Measurements from ENCODE around the gene ZNRF1.

Gene ZNRF1

GRCh38 chr16:75097191-75097761 is 98.5 kb downstream of the ZNRF1 start:
- DNase-seq (ENCODE audit: low read depth in 2 of 2): no peak

GRCh38 chr16:75097941-75098901 is 99.4 kb downstream of the ZNRF1 start:
- peak; percentile 59 to 67 for DNase-seq (ENCODE audit: low read depth in 2 of 2)

GRCh38 chr16:75099075-75099667 is 100.3 kb downstream of the ZNRF1 start:
- no peak for DNase-seq (ENCODE audit: low read depth in 2 of 2)

GRCh38 chr16:75099738-75100602 is 101.1 kb downstream of the ZNRF1 start:
- no peak for DNase-seq (ENCODE audit: low read depth in 2 of 2)

- no peak for DNase-seq (ENCODE audit: low read depth in 2 of 2)
Observed at GRCh38 chr16:75100603-75100990, 101.8 kb downstream of the ZNRF1 start.

GRCh38 chr16:75101635-75102034 is 102.8 kb downstream of the ZNRF1 start:
- no peak for DNase-seq (ENCODE audit: low read depth in 2 of 2)

- DNase-seq (ENCODE audit: low read depth in 2 of 2): no peak
Observed at GRCh38 chr16:75102595-75102994, 103.8 kb downstream of the ZNRF1 start.

GRCh38 chr16:75103994-75104393 is 105.2 kb downstream of the ZNRF1 start:
- DNase-seq (ENCODE audit: low read depth in 2 of 2): no peak

- DNase-seq (ENCODE audit: low read depth in 2 of 2): no peak
Observed at GRCh38 chr16:75104836-75105235, 106.0 kb downstream of the ZNRF1 start.

GRCh38 chr16:75105306-75106061 is 106.7 kb downstream of the ZNRF1 start:
- DNase-seq (ENCODE audit: low read depth in 2 of 2): no peak

GRCh38 chr16:75106351-75107274 is 107.8 kb downstream of the ZNRF1 start:
- no peak for DNase-seq (ENCODE audit: low read depth in 2 of 2)

GRCh38 chr16:75107505-75107904 is 108.7 kb downstream of the ZNRF1 start:
- no peak for DNase-seq (ENCODE audit: low read depth in 2 of 2)

GRCh38 chr16:75108792-75109731 is 110.2 kb downstream of the ZNRF1 start:
- peak; percentile 65 to 76 for DNase-seq (ENCODE audit: low read depth in 2 of 2)

GRCh38 chr16:75109732-75110243 is 111.0 kb downstream of the ZNRF1 start:
- DNase-seq (ENCODE audit: low read depth in 2 of 2): no peak

- DNase-seq (ENCODE audit: low read depth in 2 of 2): peak; percentile 73 to 79
Observed at GRCh38 chr16:75110637-75111513, 112.1 kb downstream of the ZNRF1 start.

- DNase-seq (ENCODE audit: low read depth in 2 of 2): no peak
Observed at GRCh38 chr16:75111514-75111940, 112.7 kb downstream of the ZNRF1 start.

GRCh38 chr16:75111961-75112733 is 113.3 kb downstream of the ZNRF1 start:
- DNase-seq (ENCODE audit: low read depth in 2 of 2): no peak

Measured in activated CD4-positive, alpha-beta T cell treated with anti-CD3 and anti-CD28 coated beads for 24 hours (primary cell).